ENCODE data around the gene AGMAT.

DNA sequence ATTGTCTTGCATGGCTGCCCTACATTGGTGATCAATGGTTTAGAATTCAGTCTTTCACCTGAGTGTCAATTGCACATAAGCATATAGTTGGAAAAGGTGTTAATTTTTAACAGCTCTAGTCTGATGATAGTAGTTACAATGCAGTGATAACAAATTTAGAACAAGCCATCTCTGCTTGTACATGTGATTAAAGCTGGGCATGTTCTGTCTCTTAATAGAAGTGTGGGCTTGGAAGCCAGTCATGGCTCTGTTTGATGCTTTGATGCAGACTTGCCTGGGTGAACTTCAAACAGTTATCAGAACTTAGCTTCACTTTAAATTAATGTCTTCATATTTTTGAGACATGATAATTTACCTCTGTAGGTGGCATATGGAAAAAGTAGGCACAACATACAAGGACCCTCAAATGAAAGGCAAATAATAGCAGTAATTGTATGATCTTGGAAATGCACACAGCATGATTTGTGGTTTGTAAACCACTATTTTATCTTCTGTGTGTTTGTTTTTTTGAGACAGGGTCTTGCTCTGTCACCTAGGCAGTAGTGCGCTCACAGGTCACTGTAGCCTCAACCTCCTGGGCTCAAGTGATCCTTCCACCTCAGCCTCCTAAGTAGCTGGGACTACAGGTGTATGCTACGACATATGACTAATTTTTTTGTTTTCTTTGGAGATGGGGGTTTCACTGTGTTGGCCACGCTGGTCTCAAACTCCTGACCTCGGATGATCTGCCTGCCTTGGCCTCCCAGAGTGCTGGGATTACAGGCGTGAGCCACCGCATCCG is 36.2 kb upstream of the AGMAT start:
- TF ChIP-seq, protein P1, sequence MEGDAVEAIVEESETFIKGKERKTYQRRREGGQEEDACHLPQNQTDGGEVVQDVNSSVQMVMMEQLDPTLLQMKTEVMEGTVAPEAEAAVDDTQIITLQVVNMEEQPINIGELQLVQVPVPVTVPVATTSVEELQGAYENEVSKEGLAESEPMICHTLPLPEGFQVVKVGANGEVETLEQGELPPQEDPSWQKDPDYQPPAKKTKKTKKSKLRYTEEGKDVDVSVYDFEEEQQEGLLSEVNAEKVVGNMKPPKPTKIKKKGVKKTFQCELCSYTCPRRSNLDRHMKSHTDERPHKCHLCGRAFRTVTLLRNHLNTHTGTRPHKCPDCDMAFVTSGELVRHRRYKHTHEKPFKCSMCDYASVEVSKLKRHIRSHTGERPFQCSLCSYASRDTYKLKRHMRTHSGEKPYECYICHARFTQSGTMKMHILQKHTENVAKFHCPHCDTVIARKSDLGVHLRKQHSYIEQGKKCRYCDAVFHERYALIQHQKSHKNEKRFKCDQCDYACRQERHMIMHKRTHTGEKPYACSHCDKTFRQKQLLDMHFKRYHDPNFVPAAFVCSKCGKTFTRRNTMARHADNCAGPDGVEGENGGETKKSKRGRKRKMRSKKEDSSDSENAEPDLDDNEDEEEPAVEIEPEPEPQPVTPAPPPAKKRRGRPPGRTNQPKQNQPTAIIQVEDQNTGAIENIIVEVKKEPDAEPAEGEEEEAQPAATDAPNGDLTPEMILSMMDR (IDR thresholded peaks at IDR 0.05), result no peak
- TF ChIP-seq EZH2 (IDR thresholded peaks at IDR 0.05; ENCODE audit: borderline replicate concordance, insufficient read depth, low read depth, low read length, poor library complexity, severe bottlenecking), result no peak

Measured in B cell (primary cell).